ENCODE results near the gene KIF13A. TPM values are rescaled to one million over a fixed set of nuclear protein-coding genes. Genes with fewer than 3 reads are reported as not detected.

The KIF13A gene
- 55.8 and 96.9 TPM in 2 replicates for total RNA-seq
- polyA plus RNA-seq, result 39.1 and 65.2 TPM in 2 replicates

DNA sequence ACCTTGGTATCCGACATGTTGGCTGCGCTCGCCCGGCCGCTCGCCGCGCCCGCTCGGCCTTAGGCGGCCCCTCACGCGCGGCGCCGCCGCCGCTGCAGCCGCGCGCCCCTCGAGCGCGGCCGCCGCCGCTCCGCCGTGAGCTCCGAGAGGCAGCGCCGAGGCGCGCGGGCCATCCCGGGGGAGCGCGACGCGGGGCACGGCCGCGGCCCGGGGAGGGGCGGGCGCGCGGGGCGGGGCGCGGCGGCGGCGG is at the start of gene KIF13A:
Gene KIF13A (minus strand): TSS at position 189 of the 250 bp plus-strand sequence. CDS start 172 bp downstream, at position 17.
- H3K4me1 ChIP-seq (ENCODE audit: low read depth), result peaks cover 17% of the 10 kb centered on the region
- peaks cover 7% of the 10 kb centered on the region for H3K36me3 ChIP-seq
- DNase-seq (ENCODE audit: low read depth in 1 of 2, low spot score in 1 of 2), result peak in 1 of 2 donors; percentile 49
- H3K4me3 ChIP-seq, result peak within 1 kb of the TSS; percentile 78
- TF ChIP-seq, protein P1, sequence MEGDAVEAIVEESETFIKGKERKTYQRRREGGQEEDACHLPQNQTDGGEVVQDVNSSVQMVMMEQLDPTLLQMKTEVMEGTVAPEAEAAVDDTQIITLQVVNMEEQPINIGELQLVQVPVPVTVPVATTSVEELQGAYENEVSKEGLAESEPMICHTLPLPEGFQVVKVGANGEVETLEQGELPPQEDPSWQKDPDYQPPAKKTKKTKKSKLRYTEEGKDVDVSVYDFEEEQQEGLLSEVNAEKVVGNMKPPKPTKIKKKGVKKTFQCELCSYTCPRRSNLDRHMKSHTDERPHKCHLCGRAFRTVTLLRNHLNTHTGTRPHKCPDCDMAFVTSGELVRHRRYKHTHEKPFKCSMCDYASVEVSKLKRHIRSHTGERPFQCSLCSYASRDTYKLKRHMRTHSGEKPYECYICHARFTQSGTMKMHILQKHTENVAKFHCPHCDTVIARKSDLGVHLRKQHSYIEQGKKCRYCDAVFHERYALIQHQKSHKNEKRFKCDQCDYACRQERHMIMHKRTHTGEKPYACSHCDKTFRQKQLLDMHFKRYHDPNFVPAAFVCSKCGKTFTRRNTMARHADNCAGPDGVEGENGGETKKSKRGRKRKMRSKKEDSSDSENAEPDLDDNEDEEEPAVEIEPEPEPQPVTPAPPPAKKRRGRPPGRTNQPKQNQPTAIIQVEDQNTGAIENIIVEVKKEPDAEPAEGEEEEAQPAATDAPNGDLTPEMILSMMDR (IDR thresholded peaks at IDR 0.05; ENCODE audit: low read depth, low read length), result no peak
- H3K27ac ChIP-seq, result peak within 1 kb of the TSS; percentile 95
- H3K27me3 ChIP-seq, result no peaks in the 10 kb centered on the region
- no peaks in the 10 kb centered on the region for H3K9me3 ChIP-seq (ENCODE audit: low read depth)

DNA sequence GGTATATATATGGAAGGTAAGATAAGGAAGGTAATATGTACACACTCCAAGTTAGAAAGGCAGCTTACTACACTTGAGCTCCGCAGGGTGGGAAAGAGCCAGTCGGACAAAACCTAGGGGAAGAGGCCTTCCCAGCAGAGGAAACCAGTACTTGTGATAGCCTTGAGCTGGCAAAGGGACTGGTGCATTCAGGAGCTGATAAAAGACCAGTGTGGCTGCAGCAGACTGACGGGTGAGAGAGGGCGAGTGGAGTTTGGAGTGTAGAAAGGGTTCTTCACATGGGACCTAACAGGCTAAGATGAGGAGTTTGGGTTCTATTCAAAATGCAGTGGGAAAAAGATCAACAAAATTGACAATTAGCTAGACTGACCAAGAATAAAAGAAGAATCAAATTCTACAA is 49.3 kb upstream of the KIF13A start:
- Histone ChIP-seq H3K27ac (no peak overlapping the region), H3K4me1 (ENCODE audit: low read depth) (no peaks in the 10 kb centered on the region), H3K36me3 (no peaks in the 10 kb centered on the region), H3K9me3 (ENCODE audit: low read depth) (no peaks in the 10 kb centered on the region), H3K4me3 (no peak overlapping the region), H3K27me3 (no peaks in the 10 kb centered on the region)
- TF ChIP-seq, protein P1 (IDR thresholded peaks at IDR 0.05; ENCODE audit: low read depth, low read length), result no peak
- DNase-seq (ENCODE audit: low read depth in 1 of 2, low spot score in 1 of 2), result no peak

DNA sequence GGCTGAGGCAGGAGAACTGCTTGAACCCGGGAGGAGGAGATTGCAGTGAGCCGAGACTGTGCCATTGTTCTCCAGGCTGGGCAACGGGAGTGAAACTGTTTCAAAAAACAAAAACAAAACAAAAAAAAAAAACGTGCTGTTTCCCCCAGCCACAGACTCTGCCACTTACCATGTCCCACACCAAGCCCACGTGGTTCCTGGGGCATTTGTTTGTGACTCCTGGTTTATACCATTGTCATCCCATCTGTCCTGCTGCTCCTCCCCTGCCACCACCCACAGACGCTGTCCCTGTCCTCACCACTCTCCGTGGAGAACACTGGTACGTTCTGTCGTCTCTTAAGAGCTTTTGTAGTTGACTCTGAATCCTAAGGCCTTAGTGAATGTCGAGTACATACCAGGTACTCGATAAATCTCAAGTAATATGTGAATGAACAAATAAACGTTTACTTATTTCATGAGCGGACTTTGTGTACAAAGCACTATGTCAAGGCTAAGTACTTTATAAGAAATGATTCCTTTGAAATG is 48.0 kb upstream of the KIF13A start:
- Histone ChIP-seq H3K4me1 (ENCODE audit: low read depth) (no peaks in the 10 kb centered on the region), H3K27ac (no peak overlapping the region), H3K9me3 (ENCODE audit: low read depth) (no peaks in the 10 kb centered on the region), H3K4me3 (no peak overlapping the region), H3K36me3 (no peaks in the 10 kb centered on the region), H3K27me3 (no peaks in the 10 kb centered on the region)
- DNase-seq (ENCODE audit: low read depth in 1 of 2, low spot score in 1 of 2), result no peak
- TF ChIP-seq, protein P1 (IDR thresholded peaks at IDR 0.05; ENCODE audit: low read depth, low read length), result no peak

DNA sequence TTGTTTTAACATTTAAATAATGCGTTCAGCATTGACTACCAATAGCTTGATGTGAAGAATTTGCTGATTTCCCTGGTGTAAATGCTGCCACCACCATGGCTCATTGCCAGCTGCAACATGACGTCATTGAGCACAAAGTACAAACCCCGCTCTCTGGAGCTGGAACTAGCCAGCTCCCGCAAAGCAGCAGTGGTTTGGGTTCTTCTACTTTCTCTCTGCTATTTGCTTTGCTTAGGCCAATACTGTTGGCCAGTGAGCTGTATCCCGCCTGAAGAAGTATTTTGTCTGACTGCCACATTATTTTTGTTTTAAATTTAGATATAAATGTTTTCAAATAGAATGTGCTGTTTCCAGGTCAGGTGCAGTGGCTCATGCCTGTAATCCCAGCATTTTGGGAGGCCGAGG is 47.4 kb upstream of the KIF13A start:
- no peaks in the 10 kb centered on the region for H3K9me3 ChIP-seq (ENCODE audit: low read depth)
- no peak overlapping the region for H3K4me3 ChIP-seq
- TF ChIP-seq, protein P1 (IDR thresholded peaks at IDR 0.05; ENCODE audit: low read depth, low read length), result no peak
- no peak overlapping the region for H3K27ac ChIP-seq
- H3K27me3 ChIP-seq, result no peaks in the 10 kb centered on the region
- peak in 1 of 2 donors; percentile 28 for DNase-seq (ENCODE audit: low read depth in 1 of 2, low spot score in 1 of 2)
- H3K36me3 ChIP-seq, result no peaks in the 10 kb centered on the region
- H3K4me1 ChIP-seq (ENCODE audit: low read depth), result no peaks in the 10 kb centered on the region

DNA sequence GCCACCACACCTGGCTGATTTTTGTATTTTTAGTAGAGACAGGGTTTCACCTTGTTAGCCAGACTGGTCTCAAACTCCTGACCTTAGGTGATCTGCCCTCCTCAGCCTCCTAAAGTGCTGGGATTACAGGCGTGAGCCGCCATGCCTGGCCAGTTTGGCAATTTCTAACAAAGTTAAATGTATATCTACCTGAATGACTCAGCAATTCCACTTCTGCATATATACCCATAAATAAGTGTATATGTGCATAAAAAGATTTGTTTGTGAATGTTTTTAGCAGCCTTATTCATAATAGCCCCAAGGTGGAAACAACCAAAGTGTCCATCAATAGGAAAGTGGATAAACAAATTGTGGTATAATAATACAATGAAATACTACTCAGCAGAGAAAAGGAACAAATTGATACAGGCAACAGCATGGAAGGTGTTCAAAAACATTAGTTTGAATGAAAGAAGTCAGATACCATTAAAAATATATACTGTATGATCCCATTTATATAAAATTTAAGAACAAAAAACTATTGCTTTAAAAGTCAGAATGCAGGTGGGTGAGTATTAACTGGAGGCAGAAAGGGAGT is 44.3 kb upstream of the KIF13A start:
- H3K36me3 ChIP-seq, result no peaks in the 10 kb centered on the region
- no peaks in the 10 kb centered on the region for H3K9me3 ChIP-seq (ENCODE audit: low read depth)
- DNase-seq (ENCODE audit: low read depth in 1 of 2, low spot score in 1 of 2), result no peak
- no peaks in the 10 kb centered on the region for H3K27me3 ChIP-seq
- TF ChIP-seq, protein P1 (IDR thresholded peaks at IDR 0.05; ENCODE audit: low read depth, low read length), result no peak
- no peaks in the 10 kb centered on the region for H3K4me1 ChIP-seq (ENCODE audit: low read depth)
- H3K27ac ChIP-seq, result no peak overlapping the region
- H3K4me3 ChIP-seq, result no peak overlapping the region
